Mammary epithelial cell (primary cell): ENCODE data around the gene TPSB2.

Experiments
- CTCF ChIP-seq, 2 donors: IDR thresholded peaks in 1 of 2; conservative IDR thresholded peaks in 1 of 2; 2 replicates each; pipeline ENCODE4 v1.5.1; 2011 to 2012; ENCODE audit warnings: inconsistent platforms in 2 of 2, low read length in 2 of 2, mild to moderate bottlenecking in 2 of 2, control low read depth in 1 of 2, low read depth in 1 of 2; ENCODE audit not compliant: insufficient read depth in 1 of 2; ENCODE audit errors: extremely low read depth in 1 of 2
- EZH2 ChIP-seq: IDR thresholded peaks from 2 replicates; pipeline ENCODE4 v1.6.1; 2012; ENCODE audit warnings: low read length, inconsistent platforms, borderline replicate concordance

GRCh38 chr16:1218930-1219611 is 10.9 kb downstream of the TPSB2 start:
- TF ChIP-seq EZH2 = no peak
- no peak for TF ChIP-seq CTCF (conservative IDR thresholded peaks at IDR 0.05 in 1 of 2, IDR thresholded peaks at IDR 0.05 in 1 of 2; ENCODE audit: extremely low read depth in 1 of 2, insufficient read depth in 1 of 2, low read depth in 1 of 2, low read length in 2 of 2)
